Measurements from ENCODE around the gene CNOT1. TPM values are rescaled to one million over a fixed set of nuclear protein-coding genes. Genes with fewer than 3 reads are reported as not detected.

CNOT1 gene
- total and polyA plus RNA-seq, 3 donors from 2014 or later: 267 to 449 (median 272) TPM

DNA sequence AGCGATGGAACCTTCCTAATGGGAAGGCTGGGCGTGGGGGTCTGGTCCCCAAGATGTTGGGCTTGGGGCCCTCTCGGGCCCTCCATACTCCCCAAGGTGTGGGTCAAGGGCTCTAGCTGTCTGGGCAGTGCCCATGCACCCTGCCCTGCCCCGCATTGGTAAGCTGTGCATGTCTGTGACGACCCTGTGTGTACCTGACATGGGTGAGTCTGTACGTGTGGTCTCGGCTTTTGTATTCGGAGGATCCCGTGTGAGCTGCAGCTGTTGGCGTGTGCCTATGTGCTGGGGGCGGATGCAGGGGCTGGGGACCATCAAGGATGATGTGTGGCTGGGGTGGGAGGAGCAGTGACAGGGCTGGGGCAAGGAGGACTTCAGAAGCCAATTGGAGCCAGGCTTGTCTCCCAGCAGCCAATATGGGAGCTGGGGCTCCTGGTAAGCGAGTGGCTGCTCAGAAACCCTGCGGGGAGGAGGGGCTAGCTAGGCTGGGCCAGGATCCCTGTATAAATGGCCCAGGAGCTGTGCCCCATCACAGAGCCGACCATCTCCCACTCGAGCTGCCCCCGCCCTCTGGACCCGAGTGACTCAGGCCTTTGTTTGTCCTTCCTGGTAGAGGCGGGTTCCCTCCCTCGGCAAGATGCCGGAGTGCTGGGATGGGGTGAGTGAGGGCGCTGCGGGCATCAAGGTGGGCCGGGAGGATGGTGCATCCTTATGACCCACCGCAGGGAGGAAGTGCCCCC is 129.8 kb downstream of the CNOT1 start, which contains the start of gene NDRG4:
Gene NDRG4 (plus strand): TSS at position 529 of the 737 bp plus-strand sequence. CDS start 106 bp downstream, at position 635.
- 17 to 64% methylated on average over 17 to 22 of the region's 24 CpGs for WGBS, 2 donors
- H3K36me3 ChIP-seq (ENCODE audit: low read depth, missing control alignments): no peaks in the 10 kb centered on the region
- peak; percentile 71 for DNase-seq
- peak within 1 kb of the TSS in 1 of 2 donors; percentile 33 for H3K4me3 ChIP-seq
- no peak within 1 kb of the TSS for H3K27ac ChIP-seq
- no peaks in the 10 kb centered on the region for H3K27me3 ChIP-seq
- H3K4me1 ChIP-seq: peaks cover 42% of the 10 kb centered on the region
- TF ChIP-seq, protein P1, sequence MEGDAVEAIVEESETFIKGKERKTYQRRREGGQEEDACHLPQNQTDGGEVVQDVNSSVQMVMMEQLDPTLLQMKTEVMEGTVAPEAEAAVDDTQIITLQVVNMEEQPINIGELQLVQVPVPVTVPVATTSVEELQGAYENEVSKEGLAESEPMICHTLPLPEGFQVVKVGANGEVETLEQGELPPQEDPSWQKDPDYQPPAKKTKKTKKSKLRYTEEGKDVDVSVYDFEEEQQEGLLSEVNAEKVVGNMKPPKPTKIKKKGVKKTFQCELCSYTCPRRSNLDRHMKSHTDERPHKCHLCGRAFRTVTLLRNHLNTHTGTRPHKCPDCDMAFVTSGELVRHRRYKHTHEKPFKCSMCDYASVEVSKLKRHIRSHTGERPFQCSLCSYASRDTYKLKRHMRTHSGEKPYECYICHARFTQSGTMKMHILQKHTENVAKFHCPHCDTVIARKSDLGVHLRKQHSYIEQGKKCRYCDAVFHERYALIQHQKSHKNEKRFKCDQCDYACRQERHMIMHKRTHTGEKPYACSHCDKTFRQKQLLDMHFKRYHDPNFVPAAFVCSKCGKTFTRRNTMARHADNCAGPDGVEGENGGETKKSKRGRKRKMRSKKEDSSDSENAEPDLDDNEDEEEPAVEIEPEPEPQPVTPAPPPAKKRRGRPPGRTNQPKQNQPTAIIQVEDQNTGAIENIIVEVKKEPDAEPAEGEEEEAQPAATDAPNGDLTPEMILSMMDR (IDR thresholded peaks at IDR 0.05): no peak
- TF ChIP-seq POLR2A (IDR thresholded peaks at IDR 0.05): no peak
- intact Hi-C loops (cut with DNase I; ENCODE audit: low total_unique reads): no loop called here
- H3K9me3 ChIP-seq: no peaks in the 10 kb centered on the region

DNA sequence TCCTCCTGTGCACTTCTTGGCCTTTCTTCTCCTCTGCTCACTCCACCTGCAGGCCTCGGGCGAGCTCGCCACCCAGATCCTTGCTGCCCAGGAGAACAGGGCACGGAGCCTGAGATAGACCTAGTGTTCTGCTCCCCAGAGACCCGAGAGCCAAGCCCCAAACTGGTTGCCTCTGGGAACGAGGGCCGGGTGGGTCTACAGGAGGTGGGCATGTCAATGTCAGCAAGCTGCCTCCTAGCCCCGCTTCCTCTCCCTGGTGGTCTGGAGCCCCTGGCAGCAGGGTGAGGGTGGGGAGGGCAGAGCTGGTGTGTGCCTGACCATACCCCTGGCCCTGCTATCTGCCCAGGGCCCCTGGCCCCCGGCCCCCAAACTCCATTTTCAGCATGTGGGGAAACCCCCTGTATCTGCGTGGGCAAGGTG is 130.5 kb downstream of the CNOT1 start:
- DNase-seq: no peak
- Histone ChIP-seq H3K27ac (no peak overlapping the region), H3K4me3 (no peak overlapping the region), H3K4me1 (peaks cover 42% of the 10 kb centered on the region), H3K36me3 (ENCODE audit: low read depth, missing control alignments) (no peaks in the 10 kb centered on the region), H3K9me3 (no peaks in the 10 kb centered on the region), H3K27me3 (no peaks in the 10 kb centered on the region)
- WGBS, 2 donors: 86 to 87% methylated on average over 7 to 8 of the region's 10 CpGs
- TF ChIP-seq, protein P1 (IDR thresholded peaks at IDR 0.05): no peak
- TF ChIP-seq POLR2A (IDR thresholded peaks at IDR 0.05): no peak
- intact Hi-C loops (cut with DNase I; ENCODE audit: low total_unique reads): no loop called here

DNA sequence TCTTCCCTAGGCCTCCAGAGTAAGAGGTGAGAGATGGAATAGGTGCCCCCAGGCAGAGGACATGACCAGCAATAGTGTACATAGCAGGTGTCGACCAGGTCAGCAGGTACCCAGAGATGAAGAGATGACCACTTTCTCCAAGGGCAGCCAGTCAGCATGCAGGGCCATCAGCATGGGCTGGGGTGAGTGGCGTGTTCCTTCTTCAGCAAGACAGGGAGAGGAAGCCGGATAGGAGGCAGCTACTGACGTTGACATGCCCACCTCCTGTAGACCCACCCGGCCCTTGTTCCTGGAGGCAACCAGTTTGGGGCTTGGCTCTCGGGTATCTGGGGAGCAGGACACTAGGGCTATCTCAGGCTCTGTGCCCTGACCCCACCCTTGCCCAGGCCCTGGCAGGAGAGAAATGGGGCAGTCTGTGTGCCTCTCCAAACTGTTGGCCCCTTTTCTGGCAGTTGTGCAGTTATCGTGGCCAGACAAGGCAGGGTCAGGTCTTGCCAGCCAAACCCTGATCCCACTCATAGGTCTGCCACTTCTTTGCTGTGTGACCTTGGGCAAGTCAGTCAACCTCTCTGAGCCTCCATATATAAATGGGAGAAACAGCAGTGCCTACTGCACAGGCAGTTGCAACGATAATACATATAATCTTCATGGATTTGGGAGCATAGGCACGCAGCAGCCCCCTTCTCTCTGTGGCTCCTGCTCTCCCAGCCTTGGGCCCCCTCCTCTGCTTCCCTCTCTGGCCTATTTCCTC is 131.1 kb downstream of the CNOT1 start:
- H3K9me3 ChIP-seq: no peaks in the 10 kb centered on the region
- H3K27ac ChIP-seq: no peak overlapping the region
- no peak for DNase-seq
- H3K4me3 ChIP-seq: no peak overlapping the region
- H3K27me3 ChIP-seq: no peaks in the 10 kb centered on the region
- 81 to 86% methylated on average over 8 to 9 of the region's 9 CpGs for WGBS, 2 donors
- TF ChIP-seq, protein P1 (IDR thresholded peaks at IDR 0.05): no peak
- TF ChIP-seq POLR2A (IDR thresholded peaks at IDR 0.05): no peak
- intact Hi-C loops (cut with DNase I; ENCODE audit: low total_unique reads): no loop called here
- no peaks in the 10 kb centered on the region for H3K36me3 ChIP-seq (ENCODE audit: low read depth, missing control alignments)
- peaks cover 46% of the 10 kb centered on the region for H3K4me1 ChIP-seq

DNA sequence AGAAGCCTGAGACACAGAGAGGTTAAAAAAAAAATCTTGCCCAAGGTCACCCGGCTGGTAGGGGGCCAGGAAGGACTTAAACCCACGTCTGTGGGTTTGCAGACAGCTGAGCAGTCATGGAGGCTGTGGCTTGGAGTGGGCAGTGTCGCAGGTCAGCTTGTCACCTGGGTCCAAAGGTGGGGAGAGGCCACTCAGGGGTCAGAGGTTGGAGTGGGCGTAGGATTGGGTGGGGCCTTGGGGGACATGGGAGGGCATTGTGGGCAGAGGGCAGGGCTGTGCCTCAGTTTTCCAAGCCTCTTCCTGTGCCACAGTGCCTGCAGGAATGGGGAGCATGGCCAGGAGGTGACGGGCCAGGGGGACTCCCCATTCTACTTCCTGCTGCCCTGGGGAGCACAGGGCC is 131.7 kb downstream of the CNOT1 start:
- peaks cover 46% of the 10 kb centered on the region for H3K4me1 ChIP-seq
- intact Hi-C loops (cut with DNase I; ENCODE audit: low total_unique reads): no loop called here
- DNase-seq: no peak

More for the DNA sequence above, 131.7 kb downstream of the CNOT1 start:
- Histone ChIP-seq H3K4me3 (no peak overlapping the region), H3K9me3 (no peaks in the 10 kb centered on the region), H3K27me3 (no peaks in the 10 kb centered on the region), H3K36me3 (ENCODE audit: low read depth, missing control alignments) (no peaks in the 10 kb centered on the region), H3K27ac (no peak overlapping the region)
- TF ChIP-seq, protein P1 (IDR thresholded peaks at IDR 0.05): no peak
- no peak for TF ChIP-seq POLR2A (IDR thresholded peaks at IDR 0.05)
- WGBS, 2 donors: 56 to 65% methylated on average over 5 of the region's 5 CpGs

Measured in testis (tissue), 3 donors.